Trophoblast cell (in vitro differentiated cells and primary cell): ENCODE measurements around the gene ABCG4.

Experiments
- DNase-seq, 2 donors: peaks; one replicate each; pipeline ENCODE4 v3.0.0-alpha.2; 2016
- H2AFZ ChIP-seq: 2 replicates; pipeline ENCODE4 v1.6.1; 2013; ENCODE audit warnings: low read length, moderate library complexity, mild to moderate bottlenecking; ENCODE audit not compliant: insufficient read depth, poor library complexity
- H2AK5ac ChIP-seq: 2 replicates; pipeline ENCODE4 v1.6.1; 2013; ENCODE audit warnings: mild to moderate bottlenecking, low read length
- H2BK120ac ChIP-seq: 2 replicates; pipeline ENCODE4 v1.6.1; 2013; ENCODE audit warnings: low read length, mild to moderate bottlenecking, moderate library complexity; ENCODE audit not compliant: insufficient read depth, poor library complexity
- H2BK12ac ChIP-seq: 2 replicates; pipeline ENCODE4 v1.6.1; 2013; ENCODE audit warnings: mild to moderate bottlenecking, low read length, moderate library complexity
- H2BK5ac ChIP-seq: 2 replicates; pipeline ENCODE4 v1.6.1; 2013; ENCODE audit warnings: low read length, low read depth, moderate library complexity, mild to moderate bottlenecking; ENCODE audit not compliant: poor library complexity
- H3K14ac ChIP-seq: 2 replicates; pipeline ENCODE4 v1.6.1; 2013; ENCODE audit warnings: mild to moderate bottlenecking, low read length
- H3K18ac ChIP-seq: 2 replicates; pipeline ENCODE4 v1.6.1; 2013; ENCODE audit warnings: mild to moderate bottlenecking, low read length
- H3K23ac ChIP-seq: 2 replicates; pipeline ENCODE4 v1.6.1; 2013; ENCODE audit warnings: low read length
- H3K27ac ChIP-seq: 2 replicates; pipeline ENCODE4 v1.5.1; 2013; ENCODE audit warnings: low read depth, mild to moderate bottlenecking, inconsistent platforms, low read length, moderate library complexity
- H3K27me3 ChIP-seq: 2 replicates; pipeline ENCODE4 v1.6.1; 2013; ENCODE audit warnings: inconsistent platforms, mild to moderate bottlenecking, low read length, moderate library complexity; ENCODE audit not compliant: insufficient read depth
- H3K36me3 ChIP-seq, 2 experiments: 1 replicate in 1 of 2; 2 replicates in 1 of 2; pipeline ENCODE4 v1.6.1; 2013; ENCODE audit warnings: low read length in 2 of 2, mild to moderate bottlenecking in 2 of 2, moderate library complexity in 1 of 2; ENCODE audit not compliant: insufficient read depth in 2 of 2, control insufficient read depth in 1 of 2
- H3K4ac ChIP-seq: 2 replicates; pipeline ENCODE4 v1.6.1; 2013; ENCODE audit warnings: low read depth, mild to moderate bottlenecking, low read length, moderate library complexity
- H3K4me1 ChIP-seq, 2 experiments: 1 replicate in 1 of 2; 2 replicates in 1 of 2; pipeline ENCODE4 v1.6.1; 2013; ENCODE audit warnings: low read length in 2 of 2, mild to moderate bottlenecking in 2 of 2, moderate library complexity in 1 of 2; ENCODE audit not compliant: insufficient read depth in 2 of 2, control insufficient read depth in 1 of 2
- H3K4me2 ChIP-seq: 2 replicates; pipeline ENCODE4 v1.6.1; 2013; ENCODE audit warnings: inconsistent platforms, mild to moderate bottlenecking, low read length, moderate library complexity
- H3K4me3 ChIP-seq: 2 replicates; pipeline ENCODE4 v1.5.1; 2013; ENCODE audit warnings: mild to moderate bottlenecking, low read depth, low read length, inconsistent platforms
- H3K79me1 ChIP-seq: one replicate; pipeline ENCODE4 v1.6.1; 2013; ENCODE audit warnings: low read length
- H3K79me2 ChIP-seq: 2 replicates; pipeline ENCODE4 v1.6.1; 2013; ENCODE audit warnings: low read length, mild to moderate bottlenecking; ENCODE audit not compliant: control insufficient read depth, insufficient read depth, poor library complexity
- H3K9ac ChIP-seq: 2 replicates; pipeline ENCODE4 v1.6.1; 2013; ENCODE audit warnings: mild to moderate bottlenecking, low read length
- H3K9me3 ChIP-seq: 2 replicates; pipeline ENCODE4 v1.6.1; 2013; ENCODE audit warnings: low read depth, mild to moderate bottlenecking, control low read depth, inconsistent platforms, low read length; ENCODE audit not compliant: insufficient read depth
- H4K12ac ChIP-seq: 2 replicates; pipeline ENCODE4 v1.6.1; 2013; ENCODE audit warnings: low read depth, mild to moderate bottlenecking, low read length, moderate library complexity
- H4K8ac ChIP-seq: 2 replicates; pipeline ENCODE4 v1.6.1; 2013; ENCODE audit warnings: low read depth, mild to moderate bottlenecking, low read length, moderate library complexity
- H4K91ac ChIP-seq: one replicate; pipeline ENCODE4 v1.6.1; 2013; ENCODE audit warnings: low read depth, mild to moderate bottlenecking, low read length, moderate library complexity
- WGBS: extraction: QIAGEN DNeasy Blood & Tissue Kit; methylation state at CpG from one replicate; pipeline ENCODE4 v1.1.7; 2013; ENCODE audit warnings: missing lambda C conversion rate; ENCODE audit not compliant: insufficient read length, insufficient coverage; ENCODE audit errors: extremely low coverage; 5-methylcytosine and 5-hydroxymethylcytosine counted together

The ABCG4 gene

DNA sequence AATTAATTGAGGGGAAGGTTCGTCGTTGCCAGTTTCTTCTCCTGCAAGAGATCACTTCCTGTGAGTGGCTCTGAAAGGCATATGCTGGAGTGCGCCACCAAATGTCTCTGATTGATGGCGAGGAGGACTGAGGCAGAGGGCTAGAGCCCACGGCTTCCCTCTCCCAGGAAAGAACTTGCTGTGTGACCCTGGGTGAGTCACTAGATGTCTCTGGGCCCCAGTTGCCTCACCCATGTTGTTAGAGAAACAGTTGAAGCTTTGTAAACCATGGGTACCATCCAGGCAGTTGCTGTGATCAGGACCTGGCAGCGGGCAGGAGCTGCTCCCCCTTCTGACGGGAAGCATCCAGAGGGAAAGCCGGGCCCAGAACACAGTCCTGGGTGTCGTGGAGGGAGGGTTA, 3.2 kb downstream of the ABCG4 start:
- no peak overlapping the region for H2BK120ac ChIP-seq
- no peak overlapping the region for H2AFZ ChIP-seq
- no peak overlapping the region for H2AK5ac ChIP-seq
- no peak overlapping the region for H3K27ac ChIP-seq
- H3K4me3 ChIP-seq, result no peak overlapping the region
- H2BK5ac ChIP-seq, result no peak overlapping the region
- no peaks in the 10 kb centered on the region for H3K36me3 ChIP-seq
- no peak overlapping the region for H4K8ac ChIP-seq
- H3K79me2 ChIP-seq, result no peaks in the 10 kb centered on the region
- no peak overlapping the region for H3K4me2 ChIP-seq
- H3K9ac ChIP-seq, result no peak overlapping the region
- no peak overlapping the region for H3K4ac ChIP-seq
- peaks cover 10 to 15% of the 10 kb centered on the region in 2 experiments for H3K4me1 ChIP-seq
- no peak overlapping the region for H4K12ac ChIP-seq
- no peak for DNase-seq
- H3K14ac ChIP-seq, result no peak overlapping the region
- H3K79me1 ChIP-seq, result no peaks in the 10 kb centered on the region
- peaks cover 3% of the 10 kb centered on the region for H3K9me3 ChIP-seq
- H3K18ac ChIP-seq, result no peak overlapping the region
- no peak overlapping the region for H4K91ac ChIP-seq
- no peak overlapping the region for H3K23ac ChIP-seq
- WGBS, result no CpG with 5 or more reads among the region's 9 CpGs
- H3K27me3 ChIP-seq, result peaks cover 36% of the 10 kb centered on the region
- H2BK12ac ChIP-seq, result no peak overlapping the region

DNA sequence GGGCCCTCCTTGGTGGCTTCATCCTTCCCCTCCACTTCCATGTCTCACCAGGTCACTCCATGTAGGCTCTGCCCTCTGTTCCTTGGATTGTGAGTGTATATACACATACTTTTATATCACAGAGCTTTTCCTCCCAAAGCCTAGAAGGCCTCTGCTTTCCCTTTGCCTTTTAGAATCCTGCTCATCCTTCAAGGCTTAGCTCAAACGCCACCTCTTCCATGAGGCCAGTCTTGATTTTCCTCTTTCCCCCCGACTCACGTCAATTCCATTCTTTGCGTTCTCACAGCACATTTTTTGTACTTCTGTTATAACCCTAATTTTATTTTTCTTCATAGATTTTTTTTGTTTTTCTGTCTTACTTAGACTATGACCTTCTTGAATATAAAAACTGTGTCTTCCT, 3.8 kb downstream of the ABCG4 start:
- Histone ChIP-seq H3K14ac (no peak overlapping the region), H3K4me2 (no peak overlapping the region)

DNA sequence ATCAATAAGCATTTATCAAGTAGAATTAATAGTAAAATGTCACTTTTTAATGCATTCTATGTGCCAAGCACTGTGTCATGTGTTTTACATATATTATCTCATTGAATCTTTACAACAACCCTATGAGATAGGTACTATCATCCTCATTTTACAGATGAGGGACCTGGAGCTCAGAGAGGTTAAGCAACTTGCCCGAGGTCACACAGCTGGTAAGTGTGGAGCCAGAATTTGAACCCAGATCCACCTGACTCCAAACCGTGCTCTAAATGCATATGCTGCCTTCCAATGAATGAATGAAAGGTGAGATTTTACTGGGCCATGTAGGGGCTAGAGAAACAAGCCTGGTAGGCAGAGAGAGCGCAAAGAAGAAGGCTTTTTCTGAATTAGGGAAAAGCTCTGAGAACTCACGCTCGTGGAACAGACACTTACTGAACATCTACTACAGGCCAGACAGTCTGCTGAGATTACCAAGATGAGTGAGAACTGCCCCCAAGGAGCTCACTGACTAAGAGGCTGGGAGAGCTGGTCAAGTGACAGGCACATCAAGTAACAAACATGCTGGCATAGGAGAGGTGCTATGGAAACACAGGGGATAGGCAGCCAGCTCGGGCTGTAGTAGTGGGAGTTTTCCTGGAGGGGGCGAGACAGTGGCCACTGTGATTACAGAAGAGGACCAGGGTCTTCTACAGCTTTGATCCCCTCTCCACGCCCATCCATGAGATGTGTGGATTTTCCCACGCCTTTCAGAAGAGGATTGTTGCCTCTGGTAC, 4.4 kb downstream of the ABCG4 start:
- Histone ChIP-seq H3K9ac (no peak overlapping the region), H2AK5ac (no peak overlapping the region), H3K14ac (no peak overlapping the region), H2BK5ac (no peak overlapping the region), H3K4me3 (no peak overlapping the region), H3K4me1 (peaks cover 10 to 15% of the 10 kb centered on the region in 2 experiments), H3K23ac (no peak overlapping the region), H2AFZ (no peak overlapping the region), H4K8ac (no peak overlapping the region), H3K18ac (no peak overlapping the region), H3K9me3 (peaks cover 3% of the 10 kb centered on the region), H3K79me2 (no peaks in the 10 kb centered on the region), H2BK12ac (no peak overlapping the region), H3K36me3 (no peaks in the 10 kb centered on the region), H3K4me2 (no peak overlapping the region), H3K27ac (no peak overlapping the region), H2BK120ac (no peak overlapping the region), H4K12ac (no peak overlapping the region), H3K4ac (no peak overlapping the region), H4K91ac (no peak overlapping the region), H3K79me1 (no peaks in the 10 kb centered on the region), H3K27me3 (peaks cover 28% of the 10 kb centered on the region)
- no CpG with 5 or more reads among the region's 9 CpGs for WGBS
- DNase-seq, result no peak

More for the DNA sequence above, 3.8 kb downstream of the ABCG4 start:
- H4K12ac ChIP-seq, result no peak overlapping the region
- H2AK5ac ChIP-seq, result no peak overlapping the region
- no peak for DNase-seq
- H3K4me1 ChIP-seq, result peaks cover 10 to 15% of the 10 kb centered on the region in 2 experiments
- WGBS, result 100% methylated on average over 3 of the region's 4 CpGs
- H2BK12ac ChIP-seq, result no peak overlapping the region
- no peaks in the 10 kb centered on the region for H3K79me2 ChIP-seq
- H3K4ac ChIP-seq, result no peak overlapping the region
- H3K79me1 ChIP-seq, result no peaks in the 10 kb centered on the region
- H3K4me3 ChIP-seq, result no peak overlapping the region
- H4K8ac ChIP-seq, result no peak overlapping the region
- H3K23ac ChIP-seq, result no peak overlapping the region
- no peak overlapping the region for H3K18ac ChIP-seq
- H4K91ac ChIP-seq, result no peak overlapping the region
- H2AFZ ChIP-seq, result no peak overlapping the region
- no peak overlapping the region for H2BK5ac ChIP-seq
- peaks cover 3% of the 10 kb centered on the region for H3K9me3 ChIP-seq
- H3K27ac ChIP-seq, result no peak overlapping the region
- H3K9ac ChIP-seq, result no peak overlapping the region
- H2BK120ac ChIP-seq, result no peak overlapping the region
- no peaks in the 10 kb centered on the region for H3K36me3 ChIP-seq
- peaks cover 34% of the 10 kb centered on the region for H3K27me3 ChIP-seq

DNA sequence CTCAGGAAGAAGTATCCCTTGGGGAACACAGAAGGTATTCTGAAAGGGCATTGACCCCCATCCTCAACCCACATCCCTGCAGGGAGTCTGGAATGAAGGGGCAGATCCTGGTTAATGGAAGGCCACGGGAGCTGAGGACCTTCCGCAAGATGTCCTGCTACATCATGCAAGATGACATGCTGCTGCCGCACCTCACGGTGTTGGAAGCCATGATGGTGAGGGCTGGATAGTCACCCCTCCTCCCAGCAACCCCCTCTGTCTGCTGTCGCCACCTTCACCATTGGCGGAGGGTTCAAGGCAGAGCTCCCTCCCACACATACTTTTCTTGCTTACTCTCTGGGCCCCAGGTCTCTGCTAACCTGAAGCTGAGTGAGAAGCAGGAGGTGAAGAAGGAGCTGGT, 5.3 kb downstream of the ABCG4 start:
- Histone ChIP-seq H2BK120ac (no peak overlapping the region), H3K9me3 (peaks cover 3% of the 10 kb centered on the region), H4K91ac (no peak overlapping the region), H4K8ac (no peak overlapping the region), H3K4me1 (peaks cover 4 to 9% of the 10 kb centered on the region in 2 experiments), H3K27ac (no peak overlapping the region), H3K4me3 (no peak overlapping the region), H3K4ac (no peak overlapping the region), H3K18ac (no peak overlapping the region), H3K9ac (no peak overlapping the region), H3K79me2 (no peaks in the 10 kb centered on the region), H2BK12ac (no peak overlapping the region), H3K36me3 (no peaks in the 10 kb centered on the region), H2BK5ac (no peak overlapping the region), H3K79me1 (no peaks in the 10 kb centered on the region), H2AK5ac (no peak overlapping the region), H3K14ac (no peak overlapping the region), H3K4me2 (no peak overlapping the region), H4K12ac (no peak overlapping the region), H3K27me3 (peaks cover 18% of the 10 kb centered on the region), H2AFZ (no peak overlapping the region), H3K23ac (no peak overlapping the region)
- DNase-seq, result no peak
- WGBS, result no CpG with 5 or more reads among the region's 6 CpGs
